GM19023 (cell line): ENCODE data around the gene PTX4.
"Not testable (repeated sequence)": the region's sequence is repeated elsewhere in the genome, so short reads cannot be mapped to it uniquely, and the experiment has no call there.

Experiments
- ATAC-seq: cut with Tn5 transposase; IDR thresholded peaks from one replicate; pipeline ENCODE4 v1.9.1; 2021; ENCODE audit warnings: mild to moderate bottlenecking, moderate library complexity; ENCODE audit not compliant: unreplicated experiment

Gene PTX4

DNA sequence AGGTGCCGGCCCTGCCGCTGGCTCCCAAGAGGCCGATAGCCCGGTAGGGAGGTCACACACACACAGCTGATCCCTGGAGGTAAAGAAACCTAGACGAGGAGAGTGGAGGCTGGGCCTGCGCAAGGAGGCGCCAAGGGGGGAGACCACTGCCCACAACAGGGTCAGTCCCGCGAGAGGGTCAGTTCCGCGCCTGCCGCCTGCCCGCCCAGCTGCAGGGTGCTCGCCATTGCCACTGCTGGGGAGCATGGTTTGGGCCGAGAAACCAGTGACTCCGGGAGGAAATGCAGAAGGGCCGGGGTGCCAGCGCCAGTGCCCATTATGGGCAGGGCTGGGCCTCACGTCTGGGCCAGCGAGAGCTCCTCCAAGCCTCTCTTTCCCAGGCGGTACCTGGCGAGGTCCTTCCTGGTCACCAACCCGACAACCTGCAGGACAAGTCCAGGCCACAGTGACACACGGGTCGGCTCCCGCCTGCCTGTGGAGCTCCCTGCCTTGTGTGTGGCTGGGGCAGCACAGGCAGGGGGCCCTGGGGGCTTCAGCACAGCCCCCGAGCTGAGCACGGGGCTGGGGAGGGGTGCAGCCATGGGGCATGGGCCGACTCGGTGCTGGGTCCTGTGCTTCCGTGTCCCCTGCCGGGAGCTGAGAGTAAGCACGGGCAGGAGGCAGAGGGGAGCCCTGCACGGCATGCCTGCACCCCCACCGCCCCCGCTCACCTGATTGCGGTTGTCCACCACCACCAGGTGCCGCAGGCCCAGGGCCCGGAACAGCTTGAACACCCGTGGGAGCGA is 42.3 kb downstream of the PTX4 start:
- no peak for ATAC-seq

DNA sequence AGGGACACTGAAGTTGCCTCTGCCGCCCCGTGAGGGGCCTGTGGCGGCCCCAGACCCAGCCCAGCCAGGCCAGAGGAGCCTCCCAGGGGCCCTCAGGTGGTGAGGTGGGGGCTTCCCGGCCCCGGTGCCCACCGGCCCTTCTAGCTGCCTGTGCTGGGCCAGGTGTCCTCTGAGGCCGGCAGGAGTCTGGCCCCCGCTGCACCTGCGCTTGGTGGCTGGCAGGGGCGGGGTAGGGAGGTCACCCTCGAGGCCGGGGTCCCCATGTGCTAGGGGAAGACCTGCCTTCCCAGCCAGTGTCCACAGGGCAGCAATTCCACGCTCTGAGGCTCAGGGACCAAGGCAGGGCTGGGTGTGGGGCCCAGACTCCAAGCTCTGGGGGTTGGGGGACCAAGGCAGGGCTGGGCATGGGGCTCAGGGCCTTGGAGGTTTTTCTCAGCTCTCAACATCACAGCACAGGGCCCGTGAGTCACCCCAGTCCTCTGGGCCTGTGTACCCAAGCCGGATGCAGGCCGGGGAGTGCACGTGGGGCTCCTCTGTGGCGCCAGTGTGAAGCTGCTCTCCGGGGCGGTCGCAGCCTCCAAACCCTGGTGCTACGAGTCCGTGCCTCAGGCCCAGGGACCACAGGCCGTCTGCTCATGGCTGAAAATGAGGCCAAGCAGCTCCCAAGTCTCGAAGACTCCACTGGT is 43.1 kb downstream of the PTX4 start:
- ATAC-seq, result no peak

DNA sequence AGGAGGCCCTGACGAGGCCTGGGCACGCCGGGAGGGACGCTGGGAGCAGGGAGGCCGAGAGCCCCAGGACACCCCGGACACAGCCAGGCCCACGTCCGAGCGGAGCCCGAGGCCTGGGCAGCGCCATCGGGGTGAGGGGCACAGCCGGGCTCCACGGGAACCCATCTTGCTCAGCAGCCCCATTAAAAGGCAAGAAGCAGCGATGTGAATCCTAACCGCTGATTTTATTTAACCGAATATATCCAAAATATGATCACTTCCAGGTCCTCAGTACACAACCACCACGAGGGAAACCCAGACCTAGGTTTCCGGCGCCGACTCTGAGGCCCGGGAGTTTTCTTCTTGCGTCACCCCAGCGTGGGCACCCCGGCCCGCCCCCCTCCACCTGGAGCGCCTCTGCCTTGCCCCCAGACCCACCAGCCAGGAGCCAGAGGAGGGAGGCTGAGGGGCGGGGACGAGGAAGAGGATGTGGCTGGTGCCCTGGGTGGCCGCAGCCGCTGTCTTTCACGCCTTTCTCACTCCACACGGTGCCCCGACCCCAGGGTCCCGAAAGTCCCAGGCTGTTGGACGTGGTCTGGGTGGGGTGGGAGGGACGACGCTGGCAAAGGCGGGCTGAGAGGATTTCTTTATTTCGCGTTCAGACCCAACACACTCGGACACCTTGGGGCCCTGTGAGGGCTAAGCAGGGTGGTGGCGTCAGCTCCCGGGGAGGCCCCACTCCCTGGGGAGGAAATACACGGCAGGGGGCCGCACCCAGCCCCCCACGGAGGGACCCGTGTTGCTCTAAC is 43.8 kb downstream of the PTX4 start:
- no peak for ATAC-seq

DNA sequence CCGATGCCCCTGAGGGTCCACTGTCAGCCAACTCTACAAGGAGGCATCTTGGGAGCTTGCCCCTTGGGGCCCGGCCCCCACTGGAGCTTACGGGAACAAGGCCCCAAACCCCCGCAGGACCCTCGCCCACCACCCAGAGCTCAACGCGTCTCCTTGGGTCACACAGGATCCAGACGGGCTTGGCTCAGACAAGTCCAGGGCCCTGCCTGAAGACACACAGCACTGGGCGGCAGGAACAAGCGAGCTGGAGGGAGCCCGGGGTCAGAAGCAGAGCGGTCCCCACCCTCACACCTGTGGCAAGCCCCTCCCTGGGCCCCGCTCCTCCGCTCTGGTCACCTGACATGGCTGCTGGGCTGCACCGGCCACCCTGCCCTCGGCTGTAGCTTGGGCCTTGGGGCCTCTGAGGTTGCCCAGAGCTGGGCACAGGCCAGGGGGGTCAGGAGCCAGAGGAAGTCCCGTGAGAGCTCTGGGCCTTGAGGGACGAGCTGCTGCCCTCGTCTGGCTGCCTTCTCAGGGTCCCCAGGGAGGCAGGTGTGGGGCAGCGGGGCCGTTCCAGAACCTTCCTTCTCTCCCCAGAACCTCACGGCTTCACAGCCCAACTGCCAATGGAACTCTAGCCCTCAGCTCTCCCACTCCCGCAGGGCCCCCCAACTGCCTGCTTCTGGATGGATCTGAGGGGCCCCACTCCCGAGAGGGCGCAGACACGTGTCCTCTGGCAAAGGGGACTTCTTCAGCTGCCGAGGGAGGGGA is 44.6 kb downstream of the PTX4 start, which contains the start of gene CCDC154:
Gene CCDC154, minus strand, starts transcription at position 577 of the 750 bp plus-strand sequence. Its CDS starts 234 bp downstream, at position 343.
- ATAC-seq, result no peak

DNA sequence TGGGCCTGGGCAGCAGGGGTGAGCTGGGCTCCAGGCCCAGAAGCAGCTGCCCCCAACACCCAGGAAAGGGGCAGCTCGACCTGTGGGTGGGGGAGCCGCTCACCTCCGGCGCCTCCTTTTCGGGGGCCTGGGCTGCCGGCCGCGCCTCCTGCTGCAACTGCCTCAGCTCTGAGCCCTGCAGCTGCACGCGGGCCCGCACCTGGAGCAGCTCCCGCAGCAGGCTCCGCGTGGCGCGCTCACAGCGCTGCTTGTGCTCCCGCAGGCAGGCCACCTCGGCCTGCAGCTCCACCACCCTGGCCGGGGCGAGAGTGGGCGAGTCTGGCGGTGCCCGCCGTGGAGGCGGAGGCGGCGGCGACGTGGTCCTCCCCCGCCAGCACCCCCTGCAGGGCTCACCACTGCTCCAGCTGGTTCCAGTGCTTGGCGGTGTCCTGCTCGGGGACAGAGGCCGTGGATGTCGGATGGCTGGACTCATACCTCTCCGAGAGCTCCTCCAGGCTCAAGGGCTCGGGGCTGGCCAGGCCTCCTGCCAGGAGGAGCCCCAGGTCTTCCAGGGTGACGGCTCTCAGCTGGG is 45.3 kb downstream of the PTX4 start:
- ATAC-seq, result no peak

DNA sequence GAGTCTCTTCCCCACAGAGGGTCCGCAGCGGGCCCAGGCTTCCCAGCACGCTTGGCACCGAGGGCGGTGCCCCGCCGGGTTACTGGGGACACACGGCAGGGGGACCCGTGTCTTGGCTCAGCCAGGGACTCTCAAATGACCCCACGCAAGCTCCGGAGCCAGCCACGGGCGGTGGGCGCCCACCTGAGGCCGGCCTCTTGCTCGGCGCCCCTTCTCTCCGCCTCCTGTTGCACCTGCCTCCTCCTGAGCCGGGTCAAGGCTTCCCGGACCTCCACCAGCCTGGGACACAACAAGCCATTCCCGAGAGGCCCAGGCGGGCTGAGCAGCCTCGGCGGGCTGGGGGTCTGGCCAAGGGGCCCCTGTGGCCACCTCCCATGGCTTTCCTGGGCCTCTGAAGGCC is 46.0 kb downstream of the PTX4 start:
- ATAC-seq, result no peak

DNA sequence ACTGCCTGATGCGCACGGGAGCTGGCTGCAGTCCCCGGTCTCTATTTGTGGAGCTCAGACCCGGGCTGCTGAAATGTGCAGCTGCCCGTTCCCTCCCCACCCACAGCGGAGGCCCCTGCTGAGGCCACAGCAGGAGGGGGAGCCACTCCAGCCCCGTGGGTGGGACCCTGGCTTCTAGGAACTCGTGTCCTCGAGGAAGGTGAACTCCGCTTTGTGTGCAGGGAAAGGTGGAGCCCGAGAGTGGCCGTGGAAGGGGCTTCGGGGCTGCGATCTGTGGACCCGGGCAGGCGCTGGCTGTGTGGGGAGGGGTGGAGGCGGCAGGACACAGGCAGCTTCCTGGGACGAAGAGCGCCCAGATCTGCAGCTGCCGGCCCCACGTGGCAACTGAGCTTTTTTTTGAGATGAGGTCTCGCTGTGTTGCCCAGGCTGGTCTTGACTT is 47.3 kb downstream of the PTX4 start:
- no peak for ATAC-seq

DNA sequence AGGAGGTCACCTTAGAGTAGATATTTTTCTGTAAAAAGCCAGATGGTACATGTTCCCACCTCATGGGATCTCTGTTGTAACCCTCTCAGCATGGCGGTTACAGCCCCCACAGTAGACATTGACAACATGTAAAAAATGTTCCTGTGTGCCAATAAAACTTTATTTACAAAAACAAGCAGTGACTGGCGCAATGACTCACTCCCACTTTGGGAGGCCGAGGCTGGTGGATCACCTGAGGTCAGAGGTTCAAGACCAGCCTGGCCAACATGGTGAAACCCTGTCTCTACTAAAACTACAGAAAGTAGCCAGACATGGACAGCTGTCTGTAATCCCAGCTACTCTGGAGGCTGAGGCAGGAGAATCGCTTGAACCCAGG is 49.1 kb downstream of the PTX4 start:
- ATAC-seq, result not testable (repeated sequence)

DNA sequence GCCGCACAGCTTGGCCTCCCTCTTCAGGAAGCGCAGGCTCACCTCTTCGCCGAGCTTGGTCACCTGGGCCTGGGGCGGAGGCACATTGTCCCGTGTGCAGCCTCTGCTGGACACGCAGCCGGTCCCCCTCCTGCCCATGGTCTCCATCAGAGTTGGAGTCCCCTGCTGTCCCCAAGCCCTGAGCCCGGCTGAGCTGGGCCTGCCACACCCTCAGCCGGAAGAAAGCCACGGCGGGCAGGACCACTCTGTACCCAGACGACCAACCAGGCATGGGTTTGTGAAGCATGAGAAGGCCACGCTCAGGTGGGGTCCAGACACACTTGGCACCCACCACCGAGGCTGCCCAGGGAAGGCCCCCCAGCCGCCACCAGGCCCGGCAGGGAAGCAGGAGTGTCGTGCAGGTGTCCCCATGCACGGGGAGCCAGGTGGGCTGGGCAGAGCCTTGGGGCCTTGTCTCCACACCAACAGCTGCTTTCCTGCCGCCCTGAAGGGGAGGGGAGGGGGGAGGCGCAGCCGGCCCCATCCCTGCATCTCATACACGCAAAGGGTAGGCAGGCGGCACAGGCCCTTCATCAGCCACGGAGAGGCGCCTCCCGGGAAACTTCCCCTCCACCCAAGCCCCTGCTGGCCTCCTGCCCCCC is 49.6 kb downstream of the PTX4 start:
- no peak for ATAC-seq

DNA sequence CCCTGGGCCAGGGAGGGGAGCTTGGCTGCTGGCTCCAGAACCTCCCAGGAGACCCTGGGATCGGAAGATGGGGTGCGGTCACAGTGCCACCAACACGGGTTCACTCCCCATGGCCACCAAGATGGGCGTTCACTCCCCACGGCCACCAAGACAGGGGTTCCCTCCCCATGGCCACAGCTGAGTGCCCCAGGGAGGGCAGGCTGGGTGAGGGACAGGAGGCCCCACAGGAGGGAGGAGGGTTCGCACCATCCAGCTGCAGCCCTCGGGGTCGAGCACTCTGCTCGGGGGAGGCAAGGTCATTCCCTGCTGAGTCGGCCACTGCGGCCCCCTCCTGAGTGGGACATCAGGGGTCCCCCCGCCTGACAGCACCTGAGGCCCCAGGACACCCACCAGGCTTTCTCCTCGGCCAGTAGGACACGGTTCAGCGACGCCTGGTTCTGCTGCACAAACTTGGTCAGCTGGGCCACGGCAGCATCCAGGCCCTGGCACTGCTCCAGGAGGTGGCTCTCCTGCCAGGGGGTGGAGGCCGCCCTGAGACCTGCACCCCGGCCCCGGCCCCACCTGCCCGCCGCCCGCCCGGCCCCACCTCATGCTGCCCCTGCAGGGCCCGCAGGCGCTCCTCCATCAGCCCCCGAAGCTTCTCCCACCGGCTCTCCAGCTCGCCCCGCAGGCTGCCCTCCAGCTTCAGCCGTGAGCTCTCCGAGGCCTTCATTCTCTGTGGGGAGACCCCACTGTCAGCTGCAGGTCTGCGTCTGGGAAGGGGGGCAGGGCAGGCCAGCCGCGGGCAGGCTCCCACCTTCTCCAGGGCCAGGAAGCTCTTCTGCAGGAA is 50.3 kb downstream of the PTX4 start:
- ATAC-seq, result no peak

DNA sequence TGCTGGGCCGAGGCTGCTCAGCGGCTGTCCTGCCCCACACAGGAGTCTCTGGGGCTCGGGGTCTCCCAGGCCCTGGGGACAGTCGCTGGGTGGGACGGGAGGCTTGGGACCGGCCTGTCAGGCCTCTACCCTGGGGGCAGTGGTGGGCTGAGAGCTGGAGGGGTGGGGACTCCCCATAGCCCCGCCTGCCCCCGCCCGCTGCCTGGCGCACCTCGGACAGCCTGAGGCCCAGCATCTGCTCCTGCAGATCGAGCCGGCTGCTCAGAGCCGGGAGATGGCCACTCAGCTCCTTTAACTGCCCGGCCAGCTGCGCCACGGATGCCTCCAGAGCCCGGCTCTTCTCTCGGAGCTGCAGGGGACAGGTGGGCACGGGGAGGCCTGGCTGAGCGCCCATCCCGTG is 51.1 kb downstream of the PTX4 start:
- ATAC-seq, result no peak

DNA sequence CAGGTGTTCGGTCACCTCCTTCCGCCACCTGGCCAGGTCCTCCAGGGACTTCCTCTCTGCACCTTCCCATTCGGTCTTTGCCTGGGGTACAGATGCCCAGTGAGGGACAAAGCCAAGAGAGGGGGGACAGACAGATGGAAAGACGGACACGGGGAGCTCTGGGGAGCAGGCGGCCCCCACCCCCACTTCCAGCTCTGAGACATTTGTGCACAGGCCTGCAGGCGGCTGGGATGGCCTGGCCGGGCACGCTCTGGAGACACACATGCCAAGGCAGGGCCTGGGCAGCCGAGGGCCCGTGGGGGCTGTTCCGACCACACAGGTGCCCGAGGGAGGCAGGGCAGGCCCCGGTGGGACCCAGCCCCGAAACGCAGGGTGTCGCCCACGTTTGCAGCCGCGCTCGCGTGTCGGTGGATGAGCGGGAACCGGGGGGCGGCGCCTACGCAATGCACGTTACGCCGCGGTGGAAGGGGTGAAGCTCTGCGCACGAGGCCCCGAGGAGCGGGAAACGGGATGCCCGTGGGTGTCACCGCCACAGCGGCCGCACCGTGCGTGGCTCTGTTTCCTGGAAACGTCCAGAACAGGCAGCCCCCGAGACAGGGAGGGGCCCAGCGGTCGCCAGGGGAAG is 51.9 kb downstream of the PTX4 start:
- no peak for ATAC-seq

DNA sequence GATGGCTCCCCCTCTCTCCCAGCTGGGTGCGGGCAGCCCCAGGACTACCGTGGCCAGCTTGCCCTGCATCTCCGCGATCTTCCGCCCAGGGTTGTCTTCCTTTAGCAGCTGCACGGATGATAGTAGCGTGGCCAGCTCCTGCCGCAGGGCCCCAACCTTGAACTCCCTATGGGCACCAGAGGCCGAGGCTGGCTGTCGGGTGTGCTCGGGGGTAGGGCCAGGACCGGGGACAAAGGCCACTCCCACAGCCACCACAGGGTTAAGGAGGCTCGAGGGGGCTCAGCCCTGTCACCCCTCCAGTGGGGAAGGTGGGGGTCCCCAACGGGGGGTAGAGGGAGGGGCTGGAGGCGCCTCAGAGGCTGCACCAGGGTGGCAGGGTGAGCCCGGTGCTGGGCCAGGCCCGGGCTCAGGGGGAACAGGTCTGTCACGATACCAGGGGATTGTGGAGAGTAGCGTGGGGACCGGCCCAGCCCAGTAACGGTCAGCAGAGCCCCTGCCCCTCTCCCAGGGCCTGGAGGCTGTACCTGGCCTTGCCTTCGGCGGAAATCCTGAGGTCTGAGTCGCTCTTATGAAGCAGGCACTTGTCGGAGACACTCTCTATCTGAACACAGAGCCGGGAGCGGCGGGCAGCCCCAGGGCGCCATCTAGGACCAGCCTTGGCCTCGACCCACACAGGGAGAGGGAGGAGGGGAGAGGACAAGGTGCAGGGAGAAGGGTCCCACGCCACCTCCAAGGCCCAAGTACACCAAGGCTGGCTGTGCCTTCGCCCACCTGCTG is 52.6 kb downstream of the PTX4 start:
- no peak for ATAC-seq
